C4-2B (cell line): ENCODE results near the gene RORB.

Source experiments
- H3K27ac ChIP-seq: fragments of 450-650 bp; 2 replicates; pipeline ENCODE4 v1.5.1; 2017
- CTCF ChIP-seq: fragments of 450-650 bp; conservative IDR thresholded peaks from 2 replicates; pipeline ENCODE4 v1.5.1; 2017; ENCODE audit warnings: mild to moderate bottlenecking
- ZFX ChIP-seq: fragments of 450-650 bp; IDR thresholded peaks from 2 replicates; pipeline ENCODE4 v1.6.1; 2017

RORB gene

GRCh38 chr9:74589576-74589975, 92.4 kb downstream of the RORB start:
- no peak overlapping the region for H3K27ac ChIP-seq
- TF ChIP-seq CTCF (no peak), ZFX (no peak)

GRCh38 chr9:74595286-74595685, 98.2 kb downstream of the RORB start:
- H3K27ac ChIP-seq: no peak overlapping the region
- TF ChIP-seq ZFX (no peak), CTCF (no peak)

GRCh38 chr9:74598874-74599273, 101.7 kb downstream of the RORB start:
- no peak overlapping the region for H3K27ac ChIP-seq

GRCh38 chr9:74609671-74610405, 112.7 kb downstream of the RORB start:
- no peak overlapping the region for H3K27ac ChIP-seq
- TF ChIP-seq ZFX: no peak
- no peak for TF ChIP-seq CTCF

More at GRCh38 chr9:74598874-74599273, 101.7 kb downstream of the RORB start:
- no peak for TF ChIP-seq CTCF
- no peak for TF ChIP-seq ZFX

- H3K27ac ChIP-seq: no peak overlapping the region
- TF ChIP-seq ZFX (no peak), CTCF (no peak)
Observed at GRCh38 chr9:74610523-74611061, 113.5 kb downstream of the RORB start.

- TF ChIP-seq ZFX (no peak), CTCF (no peak)
- H3K27ac ChIP-seq: no peak overlapping the region
Observed at GRCh38 chr9:74630228-74630627, 133.1 kb downstream of the RORB start.

GRCh38 chr9:74639112-74639511, 142.0 kb downstream of the RORB start:
- no peak for TF ChIP-seq ZFX
- TF ChIP-seq CTCF: no peak
- H3K27ac ChIP-seq: no peak overlapping the region
